HG02938 (cell line): ENCODE results near the gene PP2D1.
"Not testable (repeated sequence)": the region's sequence is repeated elsewhere in the genome, so short reads cannot be mapped to it uniquely, and the experiment has no call there.

Experiments
- ATAC-seq: cut with Tn5 transposase; IDR thresholded peaks from one replicate; pipeline ENCODE4 v1.9.1; 2021; ENCODE audit warnings: mild to moderate bottlenecking, moderate library complexity; ENCODE audit not compliant: unreplicated experiment

Gene PP2D1

DNA sequence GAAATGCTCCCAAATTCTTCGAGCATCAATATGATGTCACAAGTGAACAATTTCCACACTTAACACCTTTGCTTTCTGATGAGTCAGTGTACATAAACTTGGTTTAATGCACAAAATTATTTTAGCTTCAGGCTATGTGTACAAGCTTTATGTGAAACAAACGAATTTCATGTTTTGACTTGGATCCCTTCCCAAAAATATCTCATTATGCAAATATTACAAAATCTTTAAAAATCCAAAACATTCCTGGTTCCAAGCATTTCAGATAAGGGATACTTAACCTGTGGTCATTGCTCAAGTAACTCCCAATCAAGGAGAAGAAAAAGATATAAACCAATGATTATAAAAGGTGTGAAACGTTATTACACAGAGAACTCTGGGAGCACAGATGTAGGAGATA is 40.0 kb downstream of the PP2D1 start:
- no peak for ATAC-seq

- ATAC-seq = no peak
These were observed 41.7 kb downstream of the PP2D1 start for GRCh38 chr3:19970327-19970726.

- ATAC-seq = no peak
These were observed 44.3 kb downstream of the PP2D1 start for GRCh38 chr3:19967812-19968211.

- ATAC-seq = no peak
These were observed 44.9 kb downstream of the PP2D1 start for GRCh38 chr3:19967208-19967607.

DNA sequence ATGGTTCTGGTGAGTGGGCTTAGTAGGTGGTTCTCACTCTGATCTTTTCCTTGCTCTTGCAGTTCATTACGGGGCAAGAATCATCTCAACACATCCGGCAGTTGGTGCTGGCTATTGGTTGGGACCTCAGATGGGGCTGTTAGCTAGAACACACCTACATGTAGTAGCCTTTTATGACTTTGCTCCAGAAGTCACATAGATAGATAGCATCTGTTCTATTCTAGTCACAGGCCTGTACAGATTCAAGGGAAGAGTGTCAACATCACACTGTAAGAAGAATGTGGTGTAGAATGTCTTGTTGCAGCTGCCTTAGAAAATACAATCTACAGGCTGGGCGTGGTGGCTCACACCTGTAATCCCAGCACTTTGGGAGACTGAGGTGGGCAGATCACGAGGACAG is 50.1 kb downstream of the PP2D1 start:
- ATAC-seq = no peak

DNA sequence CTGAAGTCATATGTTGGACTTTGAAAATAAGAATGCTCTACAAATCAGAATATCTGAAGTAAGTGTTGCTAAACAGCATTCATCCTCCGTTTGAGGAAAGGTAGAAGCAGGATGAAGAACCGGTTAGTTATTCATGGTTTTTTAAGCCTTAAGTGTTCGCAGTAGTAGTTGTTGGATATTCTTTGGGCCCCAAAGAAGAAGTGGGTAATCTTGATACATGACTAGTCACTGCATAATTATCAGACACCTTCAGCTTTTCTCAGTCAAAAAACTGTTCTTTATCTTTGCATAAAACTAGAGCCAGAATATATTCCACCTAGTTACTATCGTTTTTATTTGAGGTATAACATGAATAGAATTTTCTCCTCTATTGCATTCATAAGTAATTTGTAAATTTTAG is 51.4 kb downstream of the PP2D1 start:
- no peak for ATAC-seq

GRCh38 chr3:19959505-19959904 is 52.6 kb downstream of the PP2D1 start:
- ATAC-seq = no peak

DNA sequence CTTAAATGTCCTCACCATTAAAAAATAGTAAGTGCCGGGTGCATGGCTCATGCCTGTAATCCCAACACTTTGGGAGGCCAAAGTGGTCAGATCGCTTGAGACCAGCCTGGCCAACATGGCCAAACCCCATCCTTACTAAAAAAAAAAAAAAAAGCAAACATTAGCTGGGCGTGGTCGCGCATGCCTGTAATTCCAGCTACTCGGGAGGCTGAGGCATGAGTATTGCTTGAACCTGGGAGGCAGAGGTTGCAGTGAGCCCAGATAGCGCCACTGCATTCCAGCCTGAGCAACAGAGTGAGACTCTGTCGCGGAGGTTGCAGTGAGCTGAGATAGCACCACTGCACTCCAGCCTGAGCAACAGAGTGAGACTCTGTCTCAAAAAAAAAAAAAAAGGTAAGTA is 54.7 kb downstream of the PP2D1 start:
- not testable (repeated sequence) for ATAC-seq

DNA sequence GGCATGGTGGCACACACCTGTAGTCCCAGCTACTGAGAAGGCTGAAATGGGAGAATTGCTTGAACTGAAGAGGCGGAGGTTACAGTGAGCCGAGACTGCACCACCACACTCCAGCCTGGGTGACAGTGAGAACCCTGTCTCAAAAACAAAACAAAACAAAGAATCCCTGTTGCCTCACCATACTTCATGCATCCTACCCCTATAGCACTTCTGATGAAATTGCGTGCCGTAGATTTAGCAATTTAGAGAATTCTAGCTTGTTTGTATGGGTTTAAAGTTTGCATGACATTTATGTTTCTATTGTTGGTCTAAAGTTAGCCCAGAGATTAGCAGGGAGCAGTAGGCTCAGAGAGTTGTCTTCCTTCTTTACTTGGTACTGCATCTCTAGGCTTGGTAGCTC is 57.4 kb downstream of the PP2D1 start:
- ATAC-seq = no peak

DNA sequence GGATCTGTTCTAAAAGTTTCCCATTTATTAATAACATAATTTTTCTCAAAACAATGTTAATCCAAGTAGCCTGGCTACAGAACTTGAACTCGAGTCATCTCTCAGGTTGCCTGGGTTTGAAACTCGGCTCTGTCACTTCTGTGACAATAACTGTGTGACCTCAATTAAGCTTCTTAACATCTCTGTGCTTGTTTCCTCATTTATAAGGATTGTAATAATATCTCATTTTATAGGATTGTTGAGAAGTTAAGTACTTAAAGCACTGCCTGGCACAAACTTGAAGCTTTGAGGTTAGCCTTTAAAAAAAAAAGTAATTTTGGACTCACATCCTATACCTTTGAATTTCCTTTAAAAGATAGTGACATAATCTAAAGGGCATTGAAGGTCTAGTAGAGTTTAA is 61.7 kb downstream of the PP2D1 start:
- ATAC-seq = no peak

- no peak for ATAC-seq
These were observed 63.9 kb downstream of the PP2D1 start for GRCh38 chr3:19948226-19948591.

DNA sequence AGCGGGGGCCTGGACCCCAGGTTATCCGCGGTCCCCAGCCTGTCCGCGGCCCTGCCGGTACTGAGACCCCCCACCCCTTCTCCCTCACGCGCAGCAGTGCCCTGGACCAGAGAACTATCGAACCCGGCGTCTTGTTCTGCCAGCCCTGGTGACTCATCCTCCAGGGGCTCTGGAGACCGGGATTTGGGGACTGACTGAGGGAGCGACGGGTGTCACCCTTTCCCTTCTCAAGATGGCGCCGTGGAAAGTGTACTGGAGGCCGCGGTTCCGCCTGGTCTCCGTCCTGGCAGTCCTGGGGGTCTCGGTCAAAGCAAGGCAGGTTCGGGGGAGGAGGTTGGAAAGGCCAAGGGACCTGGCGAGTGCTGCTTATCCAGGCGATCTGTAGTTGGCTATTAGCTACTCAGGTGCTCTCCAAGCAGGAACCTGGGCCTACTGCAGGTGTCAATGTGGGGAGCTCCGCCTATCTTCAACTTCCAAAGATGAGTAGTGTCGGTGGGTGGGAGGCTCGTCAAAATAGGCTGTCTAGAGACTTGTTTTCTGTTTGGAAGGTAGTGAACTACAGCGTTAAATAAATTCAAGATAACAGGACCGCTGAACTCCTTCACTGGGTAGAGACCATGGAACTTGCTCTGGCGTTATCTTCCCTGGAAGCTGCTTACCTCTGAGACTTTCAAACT is 64.4 kb downstream of the PP2D1 start:
- peak; percentile 18 for ATAC-seq

DNA sequence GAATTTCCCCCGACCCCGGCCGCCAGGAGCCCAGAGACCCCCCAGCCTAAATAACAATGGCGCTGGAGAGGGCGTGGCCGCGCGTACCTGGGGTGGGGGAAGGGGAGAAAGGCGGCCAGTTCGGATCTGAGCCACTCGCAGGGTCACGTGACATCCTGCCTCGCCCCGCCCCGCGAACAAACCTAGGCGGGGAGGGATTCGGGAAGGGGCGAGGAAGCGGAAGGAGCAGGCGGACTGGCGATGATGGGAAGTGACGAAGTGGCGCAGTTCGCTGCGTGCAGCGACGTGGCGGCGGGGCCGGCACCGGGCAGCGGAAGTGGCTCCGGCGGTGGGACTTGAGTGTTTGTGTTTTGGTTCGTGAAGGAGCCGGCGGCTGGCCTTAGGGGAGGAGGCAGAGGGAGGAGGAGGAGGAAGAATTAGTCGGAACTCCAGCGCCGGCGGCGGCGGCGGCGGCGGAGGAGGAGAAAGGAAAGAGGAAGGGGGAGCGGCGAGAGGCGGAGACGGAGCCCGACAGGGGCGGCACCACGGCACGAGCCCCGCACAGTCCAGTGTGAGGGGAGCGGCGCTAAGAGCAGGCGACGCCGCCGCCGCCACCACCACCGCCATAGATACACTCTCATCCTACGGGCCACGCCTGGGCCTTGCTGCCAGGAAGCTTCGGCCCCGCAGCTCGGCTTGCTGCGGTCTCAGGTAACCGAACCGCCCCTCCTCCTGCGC is 65.1 kb downstream of the PP2D1 start, which contains the start of gene RAB5A:
Gene RAB5A, plus strand, starts transcription at position 266 of the 717 bp plus-strand sequence. CDS start 3,802 bp downstream, outside the sequence.
- peak; percentile 94 for ATAC-seq

DNA sequence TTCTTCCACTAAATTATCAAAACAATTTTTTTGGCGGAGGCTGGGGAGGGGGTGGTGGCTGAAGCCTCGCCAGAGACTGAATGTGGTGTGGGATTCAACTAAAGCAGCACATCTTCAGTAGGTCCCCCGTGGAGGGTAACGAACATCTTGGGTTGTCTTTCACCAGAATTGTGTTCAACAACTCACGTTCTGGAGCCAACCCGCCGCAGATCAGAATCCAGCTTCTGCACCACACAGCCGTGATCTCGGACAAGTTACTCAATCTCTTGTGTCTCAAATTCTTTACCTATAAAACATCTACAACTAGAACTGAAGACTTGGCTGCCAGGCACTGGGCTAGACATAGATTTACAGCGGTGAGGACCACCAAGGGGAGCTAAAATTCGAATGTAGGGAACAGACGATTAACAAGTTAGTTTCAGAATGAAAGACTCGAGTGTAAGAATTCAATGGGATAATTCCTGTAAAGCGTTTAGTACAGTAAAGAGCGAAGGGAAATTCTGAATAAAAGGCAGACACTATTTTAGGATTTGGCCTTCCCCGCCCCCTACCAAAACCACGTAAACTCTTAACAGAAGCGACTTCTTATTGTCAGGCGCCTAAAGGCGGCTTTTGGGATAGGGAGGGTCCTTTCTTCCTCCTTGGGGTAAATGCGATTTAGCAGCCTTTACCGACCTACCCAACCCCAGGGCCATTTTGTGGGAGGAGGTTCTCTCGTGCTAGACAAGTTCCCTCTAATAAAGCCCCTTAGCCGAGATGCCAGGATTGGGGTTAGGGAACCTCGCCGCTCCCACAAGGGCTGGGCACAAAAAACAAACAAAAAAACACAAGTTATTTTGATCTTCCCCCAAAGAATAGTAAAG is 65.9 kb downstream of the PP2D1 start:
- peak; percentile 12 for ATAC-seq

GRCh38 chr3:19945534-19945933 is 66.5 kb downstream of the PP2D1 start:
- ATAC-seq = no peak

DNA sequence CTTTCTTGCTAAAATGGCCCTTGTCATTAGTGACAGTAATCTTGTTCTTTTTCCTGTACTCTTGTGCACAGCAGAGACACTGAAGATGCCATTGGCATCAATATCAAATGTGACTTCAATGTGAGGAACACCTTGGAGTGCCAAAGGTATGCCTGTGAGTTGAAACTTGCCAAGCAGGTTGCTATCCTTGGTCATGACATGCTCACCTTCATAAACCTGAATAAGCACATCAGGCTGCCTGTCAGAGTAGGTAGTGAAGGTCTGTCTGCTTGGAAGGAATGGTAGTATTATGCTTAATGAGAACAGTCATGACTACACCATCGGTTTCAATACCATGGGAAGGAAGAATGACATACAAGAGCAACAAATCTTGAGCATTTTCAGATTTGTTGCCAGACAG is 71.4 kb downstream of the PP2D1 start:
- ATAC-seq = no peak

DNA sequence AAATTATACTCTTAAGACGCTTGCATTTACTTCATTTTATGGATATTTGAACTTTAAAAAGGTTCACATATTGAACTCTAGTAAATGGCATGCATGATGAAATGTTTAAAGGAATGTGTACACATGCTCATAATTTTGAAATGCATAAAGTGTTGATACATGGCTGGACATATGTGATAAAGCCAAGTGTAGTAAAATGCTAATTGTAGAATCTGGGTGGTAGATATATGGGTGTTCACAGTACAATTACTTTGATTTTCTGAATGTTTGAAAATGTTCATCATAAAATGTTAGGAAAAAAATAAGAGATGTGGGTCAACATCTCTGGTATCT is 73.8 kb downstream of the PP2D1 start:
- no peak for ATAC-seq

- ATAC-seq = no peak
These were observed 74.4 kb downstream of the PP2D1 start for GRCh38 chr3:19937459-19938294.
